ENCODE measurements around the gene E4F1. TPM values are rescaled to one million over a fixed set of nuclear protein-coding genes. Genes with fewer than 3 reads are reported as not detected.

The E4F1 gene
- total and polyA plus RNA-seq, 9 of the 15 experiments (the other 6 are each of a cell fraction or from before 2014, with no cell fraction given) = 0.48 to 94.9 (median 20.4) TPM

DNA sequence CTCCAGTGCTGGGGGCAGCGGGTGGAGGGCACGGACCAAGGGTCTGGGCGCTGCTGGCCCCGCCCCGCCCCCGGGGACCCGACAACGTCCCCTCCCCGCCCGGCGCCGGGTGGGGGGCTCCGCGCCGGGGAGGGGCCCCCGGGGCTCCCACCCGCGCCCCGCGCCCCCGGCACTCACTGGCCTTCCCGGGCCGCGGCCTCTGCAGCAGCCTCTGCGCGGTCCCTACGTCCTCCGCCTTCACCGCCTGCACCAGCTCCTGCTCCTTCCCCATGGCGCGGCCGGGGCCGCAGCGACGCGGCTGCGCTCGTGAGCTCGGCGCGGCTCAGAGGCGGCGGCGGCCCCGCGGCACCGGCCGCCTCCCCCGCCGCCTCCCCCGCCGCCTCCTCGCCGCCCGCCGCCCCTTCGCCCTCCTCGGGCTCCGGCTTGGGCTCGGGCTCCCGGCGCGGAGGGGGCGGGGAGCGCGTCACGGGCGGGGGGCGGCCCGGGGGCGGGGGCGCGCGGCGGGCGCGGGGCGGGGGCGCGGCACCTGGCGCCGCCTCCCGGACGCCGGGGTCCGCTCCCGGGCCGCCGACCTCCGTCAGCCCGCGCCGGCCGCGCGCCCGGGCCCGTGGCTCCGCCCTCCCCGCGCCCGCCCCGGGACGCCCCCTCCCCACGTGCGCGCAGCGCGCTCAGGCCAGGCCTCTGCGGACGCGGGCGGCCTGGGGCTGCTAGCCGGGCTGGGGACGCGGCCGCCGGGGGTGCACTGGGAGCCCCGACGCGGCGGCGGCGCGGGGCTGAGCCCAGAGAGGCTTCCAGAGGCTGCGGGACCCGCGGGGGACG, 27.0 kb upstream of the E4F1 start, which contains the start of gene CASKIN1:
Gene CASKIN1 (minus strand): TSS at position 444 of the 819 bp plus-strand sequence. CDS start 173 bp downstream, at position 271.
- no peaks in the 10 kb centered on the region for H3K79me2 ChIP-seq (ENCODE audit: control insufficient read depth, insufficient read depth, low read length)
- H3K9ac ChIP-seq (ENCODE audit: insufficient read depth in 1 of 2, low read depth in 2 of 2, low read length in 2 of 2) = peak within 1 kb of the TSS in 1 of 2 experiments; percentile 90; a peak in 2 of 4 replicates
- peak within 1 kb of the TSS; percentile 43 for H3K4me3 ChIP-seq
- H3K36me3 ChIP-seq (ENCODE audit: control insufficient read depth, insufficient read depth, low read length) = no peaks in the 10 kb centered on the region
- CTCF ChIA-PET (ENCODE audit: low intra/inter-chr PET ratio) = interaction anchor here (0.6 to 2.8 kb wide), 3 partner anchors 55 to 384 kb away, joined by 3 to 18 read pairs (median 3); partner anchors contain the start of gene ECI1
- peaks cover 3 to 51% of the 10 kb centered on the region in 2 experiments; a peak in 4 of 5 replicates for H3K4me1 ChIP-seq (replicated peaks in 1 of 2; ENCODE audit: control insufficient read depth in 2 of 2, insufficient read depth in 2 of 2, low read length in 2 of 2)
- POLR2A ChIA-PET = interaction anchor here (0.6 to 2.5 kb wide), 4 partner anchors 15 to 60 kb away, joined by 3 to 17 read pairs (median 10); partner anchors contain the start of genes BRICD5, ECI1 and TRAF7
- H3K27me3 ChIP-seq (ENCODE audit: control insufficient read depth in 2 of 2, insufficient read depth in 2 of 2, low read length in 2 of 2) = peaks cover 0 to 5% of the 10 kb centered on the region in 2 experiments; a peak in 2 of 5 replicates
- H3K9me1 ChIP-seq (ENCODE audit: control insufficient read depth, insufficient read depth, low read length) = no peaks in the 10 kb centered on the region
- FAIRE-seq (no peak), DNase-seq (ENCODE audit: extremely low read depth in 1 of 4, low spot score in 3 of 4) (peak; percentile 52 to 88 (median 72)), ATAC-seq (peak; percentile 63)
- intact Hi-C loops (cut with micrococcal nuclease) = loop anchor here (5.0 kb wide), 2 partner anchors 56 to 301 kb away; partner anchors contain the start of gene ECI1
- no TSS peak for BruUV-seq (replicated peaks)
- in situ Hi-C loops (cut with MboI) = no loop called here
- H3K4me2 ChIP-seq (ENCODE audit: insufficient read depth, low read length) = peak within 1 kb of the TSS; percentile 40
- peak within 1 kb of the TSS; percentile 67; the same call in 1 of the 2 replicates for H2AFZ ChIP-seq (ENCODE audit: low read depth, low read length)
- H4K20me1 ChIP-seq (replicated peaks; ENCODE audit: control insufficient read depth, insufficient read depth, low read length) = 0 out of 2 replicates have a peak, but pooled peaks cover 6% of the 10 kb centered on the region
- no peak within 1 kb of the TSS for H3K27ac ChIP-seq (ENCODE audit: extremely low read depth, low read depth, low read length)
- 6% methylated on average over 7 of the region's 129 CpGs for WGBS (ENCODE audit: insufficient coverage, low coverage, missing lambda C conversion rate)
- H3K9me3 ChIP-seq (replicated peaks; ENCODE audit: control insufficient read depth, insufficient read depth, low read depth, low read length) = no peaks in the 10 kb centered on the region
- TF ChIP-seq THRA (IDR thresholded peaks at IDR 0.05) = no peak
- TF ChIP-seq TAF15 (IDR thresholded peaks at IDR 0.05; ENCODE audit: low read depth, low read length) = no peak
- TF ChIP-seq HDAC8 (tag; IDR thresholded peaks at IDR 0.05) = no peak
- no peak for TF ChIP-seq HCFC1 (IDR thresholded peaks at IDR 0.05; ENCODE audit: low read depth, low read length)
- TF ChIP-seq SIN3A (IDR thresholded peaks at IDR 0.05; ENCODE audit: borderline replicate concordance in 2 of 2, control insufficient read depth in 1 of 2, low read depth in 2 of 2, low read length in 2 of 2) = peak in 1 of 2 experiments; percentile 43; a peak in 1 of 4 replicates
- no peak for TF ChIP-seq NBN (IDR thresholded peaks at IDR 0.05; ENCODE audit: low read depth)
- TF ChIP-seq, protein P1, sequence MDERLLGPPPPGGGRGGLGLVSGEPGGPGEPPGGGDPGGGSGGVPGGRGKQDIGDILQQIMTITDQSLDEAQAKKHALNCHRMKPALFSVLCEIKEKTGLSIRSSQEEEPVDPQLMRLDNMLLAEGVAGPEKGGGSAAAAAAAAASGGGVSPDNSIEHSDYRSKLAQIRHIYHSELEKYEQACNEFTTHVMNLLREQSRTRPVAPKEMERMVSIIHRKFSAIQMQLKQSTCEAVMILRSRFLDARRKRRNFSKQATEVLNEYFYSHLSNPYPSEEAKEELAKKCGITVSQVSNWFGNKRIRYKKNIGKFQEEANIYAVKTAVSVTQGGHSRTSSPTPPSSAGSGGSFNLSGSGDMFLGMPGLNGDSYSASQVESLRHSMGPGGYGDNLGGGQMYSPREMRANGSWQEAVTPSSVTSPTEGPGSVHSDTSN (CRISPR knock-in tag; IDR thresholded peaks at IDR 0.05; ENCODE audit: low read depth) = no peak
- TF ChIP-seq, protein P1 (tag; conservative IDR thresholded peaks at IDR 0.05; ENCODE audit: low read depth) = no peak
- TF ChIP-seq RB1 (IDR thresholded peaks at IDR 0.05; ENCODE audit: low read depth) = peak; percentile 35
- TF ChIP-seq YY1 (IDR thresholded peaks at IDR 0.05; ENCODE audit: borderline replicate concordance in 1 of 3, control insufficient read depth in 1 of 3, extremely low read depth in 1 of 3, insufficient read depth in 3 of 3, insufficient read length in 1 of 3, insufficient replicate concordance in 2 of 3, low read depth in 1 of 3, low read length in 2 of 3) = peak in 1 of 3 experiments; percentile 14
- TF ChIP-seq, protein P2, sequence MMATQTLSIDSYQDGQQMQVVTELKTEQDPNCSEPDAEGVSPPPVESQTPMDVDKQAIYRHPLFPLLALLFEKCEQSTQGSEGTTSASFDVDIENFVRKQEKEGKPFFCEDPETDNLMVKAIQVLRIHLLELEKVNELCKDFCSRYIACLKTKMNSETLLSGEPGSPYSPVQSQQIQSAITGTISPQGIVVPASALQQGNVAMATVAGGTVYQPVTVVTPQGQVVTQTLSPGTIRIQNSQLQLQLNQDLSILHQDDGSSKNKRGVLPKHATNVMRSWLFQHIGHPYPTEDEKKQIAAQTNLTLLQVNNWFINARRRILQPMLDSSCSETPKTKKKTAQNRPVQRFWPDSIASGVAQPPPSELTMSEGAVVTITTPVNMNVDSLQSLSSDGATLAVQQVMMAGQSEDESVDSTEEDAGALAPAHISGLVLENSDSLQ (IDR thresholded peaks at IDR 0.05) = no peak
- TF ChIP-seq NR2C2 (CRISPR knock-in tag; IDR thresholded peaks at IDR 0.05) = no peak
- TF ChIP-seq NR2C2 (tag; IDR thresholded peaks at IDR 0.05) = no peak
- no peak for TF ChIP-seq TFAM (CRISPR knock-in tag; conservative IDR thresholded peaks at IDR 0.05)
- TF ChIP-seq FOSL1 (tag; conservative IDR thresholded peaks at IDR 0.05) = no peak

All from K562 (cell line).